ENCODE measurements around the gene BARHL1.

- TF ChIP-seq CTCF (IDR thresholded peaks at IDR 0.05) (no peak), EP300 (IDR thresholded peaks at IDR 0.05) (no peak)
Observed at GRCh38 chr9:132583584-132584304, 1.3 kb downstream of the BARHL1 start.

All from upper lobe of left lung (tissue), 4 donors.